ENCODE results near the gene HLA-DMA.

The HLA-DMA gene

DNA sequence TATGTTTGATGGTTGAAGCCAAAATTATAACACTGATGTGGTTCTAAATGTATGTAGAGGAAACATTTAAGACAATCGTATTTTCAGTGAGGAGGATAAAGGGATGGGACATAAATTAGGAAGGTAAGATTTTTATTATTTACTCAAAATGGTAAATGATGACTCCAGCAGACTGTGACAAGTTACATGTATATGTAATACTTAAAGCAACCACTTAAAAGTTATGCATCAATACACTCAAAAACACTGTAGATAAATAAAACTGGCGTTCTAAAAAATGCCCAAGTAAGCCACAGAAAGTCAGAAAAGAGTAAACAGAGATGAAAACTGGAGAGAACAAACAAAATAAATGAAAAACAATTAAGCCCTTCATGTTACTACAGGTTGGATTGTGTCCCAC, 30.8 kb downstream of the HLA-DMA start:
- no peak for DNase-seq

GRCh38 chr6:32920715-32921114, 32.2 kb downstream of the HLA-DMA start:
- DNase-seq, result no peak

GRCh38 chr6:32912951-32913350, 39.9 kb downstream of the HLA-DMA start:
- DNase-seq, result no peak

DNA sequence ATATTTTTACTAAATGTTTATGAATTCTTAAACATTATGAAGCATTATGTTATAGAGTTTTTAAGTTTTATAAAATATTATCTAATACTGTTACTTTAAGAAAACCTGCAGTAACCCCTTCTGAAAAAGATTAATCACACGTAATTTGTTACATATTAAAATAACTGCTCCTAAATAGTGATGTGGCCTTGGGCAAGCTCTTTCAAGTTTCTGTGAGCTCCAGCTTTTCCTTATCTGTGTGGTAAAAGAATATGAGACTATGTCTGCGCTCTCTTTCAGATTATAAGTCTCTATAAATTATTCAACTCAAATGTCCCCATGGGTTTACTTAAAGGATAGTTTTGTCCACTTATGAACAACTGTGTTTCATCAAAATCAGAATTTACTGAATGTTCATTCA, 44.0 kb downstream of the HLA-DMA start:
- no peak for DNase-seq

GRCh38 chr6:32906539-32906938, 46.4 kb downstream of the HLA-DMA start:
- no peak for DNase-seq

DNA sequence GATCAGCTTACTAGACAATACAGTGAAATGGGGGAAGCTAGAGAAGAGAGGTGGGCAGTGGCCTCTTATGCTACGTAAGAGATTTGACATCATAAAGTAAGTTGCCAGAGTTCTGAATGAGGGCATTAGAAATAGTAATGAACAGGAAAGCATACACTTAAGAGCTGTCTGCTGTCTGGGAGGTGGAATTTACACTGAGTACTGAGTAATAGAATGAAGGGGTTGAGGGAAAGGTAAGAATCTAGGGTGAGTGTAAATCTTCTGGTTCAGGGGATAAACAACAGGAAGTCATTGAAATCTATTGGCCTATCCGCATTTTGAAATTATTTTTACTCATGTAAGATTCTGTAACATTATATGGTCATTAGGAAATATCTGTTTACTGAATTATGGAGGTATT, 47.8 kb downstream of the HLA-DMA start:
- no peak for DNase-seq

DNA sequence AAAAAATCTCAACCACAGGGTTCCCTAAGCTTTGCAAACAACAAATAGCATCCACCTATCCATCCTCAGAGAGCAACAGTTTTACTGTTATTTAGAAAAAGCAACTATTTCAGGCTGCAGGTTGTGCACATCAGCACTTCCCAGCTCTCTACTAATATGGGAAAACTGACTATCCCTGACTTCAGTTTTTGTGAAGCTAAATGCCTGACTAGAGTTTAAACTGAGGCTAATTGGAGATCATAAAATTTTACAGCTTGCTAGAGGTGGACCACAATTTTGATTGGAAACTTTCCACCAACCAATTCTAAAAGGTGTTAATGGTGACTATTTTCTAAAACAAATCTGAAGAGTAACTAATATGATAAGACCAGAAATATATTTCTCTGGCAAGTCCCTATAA, 48.9 kb downstream of the HLA-DMA start:
- no peak for DNase-seq

Data from NCI-H1048 (cell line).